ENCODE measurements around the gene GLIS1.

DNA sequence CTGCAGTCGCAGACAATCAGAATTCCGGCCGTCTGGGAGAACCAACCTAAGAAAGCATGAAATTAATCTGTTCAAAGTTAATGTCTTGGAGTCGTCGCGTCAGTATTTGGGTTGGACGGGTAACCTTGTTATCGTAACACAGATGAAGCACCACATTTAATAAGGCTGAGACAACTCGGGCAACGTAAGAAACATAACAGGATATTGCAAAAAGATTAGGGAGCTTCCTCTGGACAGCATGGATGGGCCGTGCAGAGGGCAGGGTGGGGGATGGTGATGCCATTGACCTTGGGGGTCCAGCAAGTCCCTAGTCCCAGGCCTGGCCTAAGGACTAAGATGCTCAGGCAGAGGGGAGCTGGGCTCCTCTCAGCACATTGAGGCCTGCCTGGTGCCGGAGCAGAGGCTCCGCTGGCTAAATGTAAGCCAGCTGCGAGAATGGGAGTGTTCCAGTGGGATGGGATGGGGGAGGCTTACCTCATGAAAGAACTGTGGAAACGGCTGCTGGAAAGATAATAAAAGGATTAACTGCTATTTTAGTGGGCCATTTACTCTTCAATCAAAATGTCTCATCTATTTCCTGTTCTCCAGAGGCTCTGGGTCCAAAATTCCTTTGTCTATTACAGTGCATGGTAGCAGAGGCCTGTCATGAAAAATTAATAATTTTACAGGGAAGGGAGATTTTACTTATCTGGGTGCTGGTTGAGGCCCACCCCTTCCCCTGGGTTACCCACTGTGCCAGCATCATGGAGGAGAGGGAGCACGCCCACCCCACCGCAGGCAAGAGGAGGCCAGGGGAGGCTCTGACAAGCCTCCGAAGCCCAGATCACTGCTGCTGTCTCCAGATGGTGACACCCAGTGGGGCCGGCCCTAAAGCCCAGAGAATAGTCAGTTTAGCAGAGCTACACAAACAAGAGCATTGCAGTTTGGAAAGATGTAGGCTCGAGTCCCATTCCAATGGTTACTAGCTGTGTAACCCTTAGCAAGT is 148.1 kb downstream of the GLIS1 start:
- no peak for TF ChIP-seq POLR2A (IDR thresholded peaks at IDR 0.05)
- TF ChIP-seq, protein P1, sequence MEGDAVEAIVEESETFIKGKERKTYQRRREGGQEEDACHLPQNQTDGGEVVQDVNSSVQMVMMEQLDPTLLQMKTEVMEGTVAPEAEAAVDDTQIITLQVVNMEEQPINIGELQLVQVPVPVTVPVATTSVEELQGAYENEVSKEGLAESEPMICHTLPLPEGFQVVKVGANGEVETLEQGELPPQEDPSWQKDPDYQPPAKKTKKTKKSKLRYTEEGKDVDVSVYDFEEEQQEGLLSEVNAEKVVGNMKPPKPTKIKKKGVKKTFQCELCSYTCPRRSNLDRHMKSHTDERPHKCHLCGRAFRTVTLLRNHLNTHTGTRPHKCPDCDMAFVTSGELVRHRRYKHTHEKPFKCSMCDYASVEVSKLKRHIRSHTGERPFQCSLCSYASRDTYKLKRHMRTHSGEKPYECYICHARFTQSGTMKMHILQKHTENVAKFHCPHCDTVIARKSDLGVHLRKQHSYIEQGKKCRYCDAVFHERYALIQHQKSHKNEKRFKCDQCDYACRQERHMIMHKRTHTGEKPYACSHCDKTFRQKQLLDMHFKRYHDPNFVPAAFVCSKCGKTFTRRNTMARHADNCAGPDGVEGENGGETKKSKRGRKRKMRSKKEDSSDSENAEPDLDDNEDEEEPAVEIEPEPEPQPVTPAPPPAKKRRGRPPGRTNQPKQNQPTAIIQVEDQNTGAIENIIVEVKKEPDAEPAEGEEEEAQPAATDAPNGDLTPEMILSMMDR (IDR thresholded peaks at IDR 0.05), result no peak

Data from lower leg skin (tissue), 3 donors.